Aorta (tissue), 5 donors: ENCODE measurements around the gene ATP2B2. TPM values are rescaled to one million over a fixed set of nuclear protein-coding genes. Genes with fewer than 3 reads are reported as not detected.

ENCODE experiments used
- ATAC-seq: fragments of 200-7000 bp; cut with Tn5 transposase; one replicate; pipeline ENCODE4 v1.9.1; 2022; ENCODE audit warnings: moderate library complexity; ENCODE audit not compliant: low FRiP score
- DNase-seq, 2 donors: peaks; one replicate each; pipeline ENCODE4 v3.0.0-alpha.2; 2020
- H3K27ac ChIP-seq, 2 donors: one replicate each; pipeline ENCODE4 v1.5.1; 2013; ENCODE audit warnings: low read length in 2 of 2, mild to moderate bottlenecking in 2 of 2, moderate library complexity in 2 of 2, control low read depth in 1 of 2, inconsistent platforms in 1 of 2, low read depth in 1 of 2
- H3K27me3 ChIP-seq, 2 donors: one replicate each; pipeline ENCODE4 v1.6.1; 2013; ENCODE audit warnings: control low read depth in 1 of 2, low read length in 1 of 2, mild to moderate bottlenecking in 1 of 2, moderate library complexity in 1 of 2; ENCODE audit not compliant: insufficient read depth in 2 of 2, control insufficient read depth in 1 of 2
- H3K36me3 ChIP-seq, 2 donors: one replicate each; pipeline ENCODE4 v1.6.1; 2013; ENCODE audit warnings: control low read depth in 1 of 2, low read length in 1 of 2, mild to moderate bottlenecking in 1 of 2; ENCODE audit not compliant: insufficient read depth in 2 of 2, control insufficient read depth in 1 of 2
- H3K4me1 ChIP-seq, 2 donors: one replicate each; pipeline ENCODE4 v1.6.1; 2013; ENCODE audit warnings: low read length in 2 of 2, control low read depth in 1 of 2, mild to moderate bottlenecking in 1 of 2, moderate library complexity in 1 of 2; ENCODE audit not compliant: insufficient read depth in 2 of 2, control insufficient read depth in 1 of 2
- H3K4me3 ChIP-seq, 2 donors: one replicate each; pipeline ENCODE4 v1.5.1; 2013; ENCODE audit warnings: low read length in 2 of 2, control low read depth in 1 of 2, mild to moderate bottlenecking in 1 of 2
- H3K9me3 ChIP-seq: one replicate; pipeline ENCODE4 v1.6.1; 2013; ENCODE audit warnings: mild to moderate bottlenecking, low read length; ENCODE audit not compliant: control insufficient read depth
- whole genome bisulfite sequencing, 2 donors: extraction: QIAGEN DNeasy Blood & Tissue Kit; methylation state at CpG; one replicate each; pipeline ENCODE4 v1.1.7; 2013; 5-methylcytosine and 5-hydroxymethylcytosine counted together
- intact Hi-C, 2 donors: fragments of 100-400 bp; cut with DNase I; formaldehyde crosslinking; loops; one replicate each; pipeline versions ENCODE4 v1.14.2 to v1.15.0; 2022
- polyA plus RNA-seq, 2 donors: library from polyadenylated mRNA; stranded (reverse); fragments of 200-250 nt; gene quantifications; one replicate each; pipeline ENCODE4 v1.2.3, GENCODE V29; 2013
- total RNA-seq, 2 donors: library from RNA; stranded (reverse); fragmentation: NEBNext Ultra II Directional; extraction: Animal tissue kit (Norgen Biotek cat#: 25700); gene quantifications; one replicate each; pipeline ENCODE4 v1.2.1, GENCODE V29; 2021
- donor health status: healthy with polysubstance abuse.
- donor health status: Bipolar disorder and iron deficiency.
- donor health status: DM: no; HTN: no; CAD: no.
- donor health status: DM: no; HTN: no; CAD: no.
- donor health status: DM: yes; HTN: yes; CAD: no.

Gene ATP2B2
- total and polyA plus RNA-seq, 4 donors = 0.29 to 0.30 TPM; not detected in 2

GRCh38 chr3:10517627-10518026 lies 12.2 kb upstream of the ATP2B2 start:
- H3K4me1 ChIP-seq = no peaks in the 10 kb centered on the region
- H3K36me3 ChIP-seq = no peaks in the 10 kb centered on the region
- ATAC-seq (no peak), DNase-seq (peak; percentile 23 to 53)
- no peak overlapping the region for H3K27ac ChIP-seq
- intact Hi-C loops = no loop called here
- H3K4me3 ChIP-seq = no peak overlapping the region
- 62 to 63% methylated on average over 7 of the region's 7 CpGs for WGBS, 2 donors
- no peaks in the 10 kb centered on the region for H3K9me3 ChIP-seq
- no peaks in the 10 kb centered on the region for H3K27me3 ChIP-seq

- DNase-seq = peak; percentile 29 to 64
Observed at GRCh38 chr3:10516544-10517452, 11.4 kb upstream of the ATP2B2 start.

GRCh38 chr3:10515884-10516495 lies 10.6 kb upstream of the ATP2B2 start:
- Histone ChIP-seq H3K9me3 (no peaks in the 10 kb centered on the region), H3K36me3 (no peaks in the 10 kb centered on the region), H3K4me3 (no peak overlapping the region), H3K27ac (no peak overlapping the region), H3K27me3 (no peaks in the 10 kb centered on the region), H3K4me1 (no peaks in the 10 kb centered on the region)
- intact Hi-C loops = no loop called here
- DNase-seq = peak; percentile 26 to 40
- WGBS, 2 donors = 60 to 71% methylated on average over 7 of the region's 7 CpGs
- no peak for ATAC-seq

More at GRCh38 chr3:10516544-10517452, 11.4 kb upstream of the ATP2B2 start:
- Histone ChIP-seq H3K4me1 (no peaks in the 10 kb centered on the region), H3K9me3 (no peaks in the 10 kb centered on the region), H3K4me3 (no peak overlapping the region), H3K27me3 (no peaks in the 10 kb centered on the region), H3K27ac (no peak overlapping the region), H3K36me3 (no peaks in the 10 kb centered on the region)
- intact Hi-C loops = no loop called here
- no peak for ATAC-seq
- WGBS, 2 donors = 44 to 48% methylated on average over 14 of the region's 14 CpGs

- no peak overlapping the region for H3K4me3 ChIP-seq
- no peaks in the 10 kb centered on the region for H3K9me3 ChIP-seq
- ATAC-seq (no peak), DNase-seq (peak; percentile 11 to 12)
- no peaks in the 10 kb centered on the region for H3K4me1 ChIP-seq
- no peaks in the 10 kb centered on the region for H3K36me3 ChIP-seq
- no peaks in the 10 kb centered on the region for H3K27me3 ChIP-seq
- H3K27ac ChIP-seq = no peak overlapping the region
- 66 to 74% methylated on average over 3 of the region's 3 CpGs for WGBS, 2 donors
- intact Hi-C loops = no loop called here
Observed at GRCh38 chr3:10515396-10515795, 10.0 kb upstream of the ATP2B2 start.

- 72 to 83% methylated on average over 8 of the region's 8 CpGs for WGBS, 2 donors
- no peak for ATAC-seq
Observed at GRCh38 chr3:10514407-10515069, 9.2 kb upstream of the ATP2B2 start.

GRCh38 chr3:10513306-10513705 lies 7.9 kb upstream of the ATP2B2 start:
- ATAC-seq (no peak), DNase-seq (peak; percentile 21 to 31)
- intact Hi-C loops = no loop called here
- no peaks in the 10 kb centered on the region for H3K4me1 ChIP-seq
- H3K36me3 ChIP-seq = no peaks in the 10 kb centered on the region
- no peak overlapping the region for H3K27ac ChIP-seq
- H3K4me3 ChIP-seq = no peak overlapping the region
- no peaks in the 10 kb centered on the region for H3K27me3 ChIP-seq
- 89 to 90% methylated on average over 8 of the region's 8 CpGs for WGBS, 2 donors
- H3K9me3 ChIP-seq = no peaks in the 10 kb centered on the region

More at GRCh38 chr3:10514407-10515069, 9.2 kb upstream of the ATP2B2 start:
- Histone ChIP-seq H3K36me3 (no peaks in the 10 kb centered on the region), H3K4me1 (no peaks in the 10 kb centered on the region), H3K27me3 (no peaks in the 10 kb centered on the region), H3K27ac (no peak overlapping the region), H3K9me3 (no peaks in the 10 kb centered on the region), H3K4me3 (no peak overlapping the region)
- intact Hi-C loops = no loop called here
- DNase-seq = peak; percentile 20 to 29

GRCh38 chr3:10512687-10513086 lies 7.3 kb upstream of the ATP2B2 start:
- Histone ChIP-seq H3K36me3 (no peaks in the 10 kb centered on the region), H3K4me1 (no peaks in the 10 kb centered on the region), H3K4me3 (no peak overlapping the region), H3K9me3 (no peaks in the 10 kb centered on the region), H3K27ac (no peak overlapping the region), H3K27me3 (no peaks in the 10 kb centered on the region)
- WGBS, 2 donors = 76 to 86% methylated on average over 6 of the region's 6 CpGs
- DNase-seq (peak in 1 of 2 donors; percentile 38), ATAC-seq (no peak)
- intact Hi-C loops = no loop called here

- H3K4me3 ChIP-seq = no peak overlapping the region
- no peaks in the 10 kb centered on the region for H3K36me3 ChIP-seq
- 39 to 57% methylated on average over 6 to 7 of the region's 7 CpGs for whole genome bisulfite sequencing, 2 donors
- H3K9me3 ChIP-seq = no peaks in the 10 kb centered on the region
- DNase-seq (peak; percentile 12 to 45), ATAC-seq (no peak)
- intact Hi-C loops = no loop called here
- no peak overlapping the region for H3K27ac ChIP-seq
- H3K27me3 ChIP-seq = no peaks in the 10 kb centered on the region
- no peaks in the 10 kb centered on the region for H3K4me1 ChIP-seq
Observed at GRCh38 chr3:10511809-10512494, 6.6 kb upstream of the ATP2B2 start.
